Stimulated activated effector memory CD8-positive, alpha-beta T cell treated with anti-CD3 and anti-CD28 coated beads, Interleukin-12 subunit alpha, Interleukin-12 subunit beta, amount 100 ng/mL, for 72 hours (primary cell): Measurements from ENCODE around the gene HOPX.
A peak's percentile ranks its signal among the peaks of the same experiment; 100 is the strongest.
"Not testable (repeated sequence)": the region's sequence is repeated elsewhere in the genome, so short reads cannot be mapped to it uniquely, and the experiment has no call there.

Source experiments
- ATAC-seq: fragments of 150-1000 bp; cut with Tn5 transposase; 2 replicates; pipeline ENCODE4 v1.10.0; 2021
- DNase-seq, 2 donors: peaks; one replicate each; pipeline ENCODE4 v3.0.0; 2021 to 2022; ENCODE audit warnings: low spot score in 2 of 2
- H3K27ac Mint-ChIP-seq: one replicate; pipeline ENCODE4 v1.8.0; 2022; ENCODE audit warnings: mild to moderate bottlenecking, mixed read lengths
- H3K36me3 Mint-ChIP-seq: one replicate; pipeline ENCODE4 v1.8.0; 2022; ENCODE audit warnings: mild to moderate bottlenecking, mixed read lengths
- H3K4me1 Mint-ChIP-seq: one replicate; pipeline ENCODE4 v1.8.0; 2022; ENCODE audit warnings: mixed read lengths
- H3K4me3 Mint-ChIP-seq: one replicate; pipeline ENCODE4 v1.8.0; 2022; ENCODE audit warnings: mild to moderate bottlenecking, mixed read lengths
- H3K9me3 Mint-ChIP-seq: one replicate; pipeline ENCODE4 v1.8.0; 2022; ENCODE audit warnings: mixed read lengths

HOPX gene, protein sequence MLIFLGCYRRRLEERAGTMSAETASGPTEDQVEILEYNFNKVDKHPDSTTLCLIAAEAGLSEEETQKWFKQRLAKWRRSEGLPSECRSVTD

DNA sequence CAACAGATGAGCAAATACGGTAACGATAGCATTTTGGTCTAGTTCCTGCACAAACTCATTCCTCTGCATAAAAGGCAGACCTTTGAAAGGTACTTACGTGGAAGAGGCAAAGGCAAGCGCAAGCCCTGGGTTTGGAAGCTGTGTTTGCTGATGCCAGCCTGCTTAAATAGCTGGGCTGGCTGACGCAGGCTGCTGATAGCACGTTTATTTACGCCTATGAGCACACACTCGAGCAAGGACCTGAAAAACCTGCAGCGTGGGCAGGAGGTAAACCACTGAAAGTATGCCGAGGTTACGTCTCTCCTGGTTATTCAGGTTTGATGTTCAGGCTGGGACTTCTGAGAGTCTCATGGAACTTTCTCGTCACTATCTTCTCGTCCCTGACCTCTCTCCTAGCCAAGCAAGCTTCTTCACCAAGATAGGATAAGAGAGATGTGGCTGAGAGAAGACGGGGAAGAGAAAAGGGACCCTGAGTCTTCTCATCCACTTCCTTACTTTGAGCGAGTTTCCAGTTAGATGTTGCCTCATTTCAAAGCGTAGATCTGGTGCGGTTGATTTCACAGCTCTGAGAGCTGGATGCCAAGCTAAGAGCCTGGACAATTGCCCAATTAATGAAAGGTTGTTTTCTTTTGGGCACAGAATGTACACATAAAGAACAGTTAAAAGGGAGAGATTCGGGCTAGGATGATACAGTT, at the start of gene HOPX:
Gene HOPX, minus strand, starts transcription at position 139 of the 695 bp plus-strand sequence. CDS start 23,480 bp downstream, outside the sequence.
- peak; percentile 29 to 71 for DNase-seq
- H3K27ac Mint-ChIP-seq = no peak within 1 kb of the TSS
- no peaks in the 10 kb centered on the region for H3K36me3 Mint-ChIP-seq
- H3K4me1 Mint-ChIP-seq = peaks cover 20% of the 10 kb centered on the region
- no peaks in the 10 kb centered on the region for H3K9me3 Mint-ChIP-seq
- ATAC-seq = peak; percentile 97
- peak within 1 kb of the TSS; percentile 49 for H3K4me3 Mint-ChIP-seq

DNA sequence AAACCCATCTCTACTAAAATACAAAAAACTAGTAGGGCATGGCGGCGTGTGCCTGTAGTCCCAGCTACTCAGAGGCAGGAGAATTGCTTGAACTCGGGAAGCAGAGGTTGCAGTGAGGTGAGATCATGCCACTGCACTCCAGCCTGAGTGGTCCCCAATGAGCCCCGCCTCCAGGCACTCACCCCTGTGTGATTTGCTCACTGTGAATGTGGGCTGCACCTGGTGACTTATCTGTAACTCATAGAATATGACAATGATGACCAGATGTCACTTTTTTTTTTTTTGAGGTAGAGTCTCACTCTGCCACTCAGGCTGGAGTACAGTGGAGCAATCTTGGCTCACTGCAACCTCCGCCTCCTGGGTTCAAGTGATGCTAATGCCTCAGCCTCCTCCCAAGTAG, 49.0 kb upstream of the HOPX start:
- DNase-seq (no peak), ATAC-seq (peak; percentile 77)
- Mint-ChIP-seq H3K27ac (no peak overlapping the region), H3K4me1 (no peaks in the 10 kb centered on the region), H3K36me3 (no peaks in the 10 kb centered on the region), H3K4me3 (no peak overlapping the region), H3K9me3 (no peaks in the 10 kb centered on the region)

DNA sequence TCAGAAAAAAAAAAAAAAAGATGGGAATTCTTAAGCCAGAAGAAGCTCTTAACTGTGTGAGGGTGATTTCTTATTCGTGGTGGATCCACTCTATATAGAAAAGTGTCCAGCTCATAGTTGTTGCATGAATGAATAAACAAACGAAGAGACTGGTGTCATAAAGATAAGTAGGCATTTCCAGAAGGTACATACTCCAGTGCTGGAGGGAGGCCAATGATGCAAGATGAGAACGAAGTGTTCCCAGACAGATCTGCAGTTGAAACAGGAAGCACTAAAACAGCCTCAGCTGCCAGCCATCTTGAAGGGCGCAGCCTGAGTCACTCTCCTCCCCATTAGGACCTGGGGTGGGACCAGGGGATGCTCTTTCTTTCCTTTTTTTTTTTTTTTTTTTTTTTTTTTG, 47.4 kb upstream of the HOPX start:
- ATAC-seq (no peak), DNase-seq (no peak)
- H3K27ac Mint-ChIP-seq = no peak overlapping the region
- H3K36me3 Mint-ChIP-seq = no peaks in the 10 kb centered on the region
- H3K4me3 Mint-ChIP-seq = no peak overlapping the region
- H3K9me3 Mint-ChIP-seq = no peaks in the 10 kb centered on the region
- H3K4me1 Mint-ChIP-seq = peaks cover 1% of the 10 kb centered on the region

DNA sequence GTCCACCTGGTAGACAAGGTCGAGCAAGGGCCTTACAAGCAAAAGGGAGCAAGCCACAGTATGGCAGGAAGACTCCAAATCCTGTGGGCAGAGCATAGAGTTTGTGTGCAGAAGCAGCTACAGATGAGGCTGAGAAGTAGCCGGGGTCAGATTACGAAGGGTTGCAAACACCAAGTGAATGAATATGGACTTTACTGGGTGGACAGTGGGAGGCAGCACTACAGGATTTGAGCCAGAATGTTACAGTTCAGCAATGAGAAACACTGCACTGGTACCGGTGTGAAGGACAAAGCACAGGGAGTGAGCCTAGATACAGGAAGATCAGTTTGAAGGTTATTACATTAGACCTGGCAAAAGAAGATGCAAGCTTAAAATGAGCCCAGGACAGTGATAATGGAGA, 46.1 kb upstream of the HOPX start:
- H3K9me3 Mint-ChIP-seq = no peaks in the 10 kb centered on the region
- no peak for ATAC-seq
- DNase-seq = no peak
- no peak overlapping the region for H3K27ac Mint-ChIP-seq
- no peaks in the 10 kb centered on the region for H3K36me3 Mint-ChIP-seq
- peaks cover 11% of the 10 kb centered on the region for H3K4me1 Mint-ChIP-seq
- H3K4me3 Mint-ChIP-seq = no peak overlapping the region

DNA sequence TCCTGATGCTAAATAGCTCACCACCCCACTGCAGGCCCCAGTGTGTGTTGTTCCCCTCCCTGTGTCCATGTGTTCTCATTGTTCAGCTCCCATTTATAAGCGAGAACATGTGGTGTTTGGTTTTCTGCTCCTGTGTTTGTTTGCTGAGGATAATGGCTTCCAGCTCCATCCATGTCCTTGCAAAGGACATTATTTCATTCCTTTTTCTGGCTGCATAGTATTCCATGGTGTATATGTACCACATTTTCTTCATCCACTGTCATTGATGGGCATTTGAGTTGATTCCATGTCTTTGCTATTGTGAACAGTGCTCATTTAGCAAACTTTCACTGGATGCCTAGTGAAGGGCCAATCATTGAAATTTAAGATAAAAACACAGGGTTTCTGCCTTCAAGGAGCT, 45.5 kb upstream of the HOPX start:
- H3K36me3 Mint-ChIP-seq, ATAC-seq, H3K27ac Mint-ChIP-seq, H3K9me3 Mint-ChIP-seq, H3K4me3 Mint-ChIP-seq, DNase-seq: not testable (repeated sequence)
- peaks cover 11% of the 10 kb centered on the region for H3K4me1 Mint-ChIP-seq

DNA sequence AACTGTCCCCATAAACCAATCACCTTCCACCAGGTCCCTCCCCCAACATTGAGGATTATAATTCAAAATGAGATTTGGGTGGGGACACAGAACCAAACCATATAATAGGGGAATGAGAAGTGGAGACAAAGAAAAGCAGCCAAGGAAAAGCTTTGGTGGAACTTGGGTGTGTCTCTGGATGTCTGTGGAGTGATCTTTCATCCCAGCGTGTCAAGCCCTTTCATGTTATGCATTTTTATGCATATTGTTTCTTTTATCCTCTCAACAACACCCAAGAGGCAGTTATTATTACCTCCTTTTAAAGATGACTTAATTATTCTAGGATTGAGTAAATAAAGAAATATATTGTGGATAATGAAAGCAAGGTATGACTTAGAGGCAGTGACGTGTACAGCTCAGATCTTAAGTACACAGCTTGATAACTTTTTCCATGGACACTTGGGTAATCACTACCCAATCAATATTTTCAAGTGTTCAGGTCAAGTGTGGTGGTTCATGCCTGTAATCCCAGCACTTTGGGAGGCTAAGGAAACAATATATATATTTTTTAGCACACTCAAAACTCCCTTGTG, 42.6 kb upstream of the HOPX start:
- H3K4me3 Mint-ChIP-seq = peak overlapping the region; percentile 33
- H3K4me1 Mint-ChIP-seq = peaks cover 11% of the 10 kb centered on the region
- no peaks in the 10 kb centered on the region for H3K36me3 Mint-ChIP-seq
- no peaks in the 10 kb centered on the region for H3K9me3 Mint-ChIP-seq
- H3K27ac Mint-ChIP-seq = peak overlapping the region; percentile 81
- peak; percentile 77 for ATAC-seq
- DNase-seq = no peak

DNA sequence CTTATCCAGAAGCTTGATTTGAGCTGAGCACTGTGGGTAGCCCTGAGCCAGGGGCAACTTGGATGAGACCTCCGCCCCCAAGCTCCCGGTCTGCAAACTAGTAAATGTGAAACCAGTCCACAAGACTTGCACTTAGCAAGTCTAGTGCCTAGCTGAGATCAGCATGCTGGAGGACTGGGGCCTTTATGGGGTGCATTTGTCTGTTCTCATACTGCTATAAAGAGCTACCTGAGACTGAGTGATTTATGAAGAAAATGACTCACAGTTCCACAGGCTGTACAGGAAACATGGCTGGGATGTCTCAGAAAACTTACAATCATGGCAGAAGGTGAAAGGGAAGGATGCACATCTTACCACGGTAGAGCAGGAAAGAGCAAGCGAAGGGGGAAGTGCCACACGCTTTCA, 42.1 kb upstream of the HOPX start:
- H3K27ac Mint-ChIP-seq = peak overlapping the region; percentile 81
- H3K9me3 Mint-ChIP-seq = no peaks in the 10 kb centered on the region
- ATAC-seq = peak; percentile 95
- H3K36me3 Mint-ChIP-seq = no peaks in the 10 kb centered on the region
- peak; percentile 6 to 62 for DNase-seq
- peak overlapping the region; percentile 33 for H3K4me3 Mint-ChIP-seq
- H3K4me1 Mint-ChIP-seq = peaks cover 11% of the 10 kb centered on the region

DNA sequence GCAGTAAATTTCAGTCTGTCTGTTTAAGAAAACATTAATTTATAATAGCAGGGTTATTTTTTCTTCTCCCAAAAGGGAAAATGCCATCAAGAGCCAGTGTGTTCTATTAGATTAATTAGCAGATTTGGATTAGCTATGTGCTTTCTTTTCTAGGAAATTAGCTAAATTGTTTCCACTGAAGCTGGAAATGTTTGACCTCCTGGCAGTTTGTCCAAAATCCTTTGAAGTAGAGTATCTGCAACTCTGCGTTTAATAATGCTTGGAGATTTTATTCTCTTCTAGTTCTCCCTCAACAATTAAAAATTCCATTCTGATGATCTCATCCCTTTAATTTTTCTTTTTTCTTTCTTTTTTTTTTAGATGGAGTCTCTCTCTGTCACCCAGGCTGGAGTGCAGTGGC, 27.1 kb upstream of the HOPX start:
- Mint-ChIP-seq H3K36me3 (no peaks in the 10 kb centered on the region), H3K4me3 (no peak overlapping the region)
- ATAC-seq = no peak

DNA sequence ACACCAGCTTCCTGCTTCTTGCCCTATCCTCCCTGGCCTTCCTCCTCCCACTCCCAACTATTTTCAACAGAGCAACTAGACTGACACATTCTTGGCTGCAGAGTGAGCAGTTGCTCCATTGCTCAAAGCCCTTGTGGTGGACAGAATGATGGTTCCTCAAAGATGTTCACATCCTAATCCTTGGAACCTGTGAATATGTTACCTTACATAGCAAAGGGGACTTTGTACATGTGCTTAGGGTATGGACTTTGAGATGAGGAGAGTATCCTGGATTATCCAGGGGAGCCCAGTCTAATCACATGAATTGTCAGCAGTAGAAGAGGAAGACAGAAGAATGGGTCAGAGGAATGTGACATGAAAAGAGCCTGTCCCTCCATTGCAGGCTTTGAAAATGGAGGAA, 24.9 kb upstream of the HOPX start:
- H3K4me1 Mint-ChIP-seq = no peaks in the 10 kb centered on the region
- ATAC-seq = no peak

More for the DNA sequence above, 27.1 kb upstream of the HOPX start:
- H3K9me3 Mint-ChIP-seq = no peaks in the 10 kb centered on the region
- no peaks in the 10 kb centered on the region for H3K4me1 Mint-ChIP-seq
- H3K27ac Mint-ChIP-seq = no peak overlapping the region
- DNase-seq = no peak

DNA sequence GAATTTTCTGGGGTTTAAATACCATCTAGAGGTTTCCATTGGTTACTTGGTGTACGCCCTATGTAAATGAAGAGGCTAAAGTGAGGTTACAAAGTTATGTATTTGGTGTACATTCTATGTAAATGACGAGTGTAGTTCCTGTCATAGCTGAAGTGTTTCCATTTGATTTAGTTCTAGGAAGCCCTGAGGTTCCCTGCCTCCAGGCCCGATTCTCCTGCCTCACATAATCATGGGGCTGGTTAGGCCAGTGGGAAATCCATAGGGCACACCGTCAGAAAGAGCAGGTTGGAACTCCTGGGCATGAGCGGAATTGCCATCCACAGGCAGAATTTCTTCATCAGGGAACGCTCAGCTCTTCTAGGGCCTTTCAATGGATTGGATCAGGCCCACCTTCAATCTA, 24.2 kb upstream of the HOPX start:
- no peaks in the 10 kb centered on the region for H3K36me3 Mint-ChIP-seq
- no peaks in the 10 kb centered on the region for H3K9me3 Mint-ChIP-seq
- no peaks in the 10 kb centered on the region for H3K4me1 Mint-ChIP-seq
- H3K4me3 Mint-ChIP-seq = no peak overlapping the region
- H3K27ac Mint-ChIP-seq = no peak overlapping the region
- DNase-seq (no peak), ATAC-seq (no peak)

More for the DNA sequence above, 24.9 kb upstream of the HOPX start:
- no peak for DNase-seq
- H3K9me3 Mint-ChIP-seq = no peaks in the 10 kb centered on the region
- no peak overlapping the region for H3K27ac Mint-ChIP-seq
- no peaks in the 10 kb centered on the region for H3K36me3 Mint-ChIP-seq
- H3K4me3 Mint-ChIP-seq = no peak overlapping the region

DNA sequence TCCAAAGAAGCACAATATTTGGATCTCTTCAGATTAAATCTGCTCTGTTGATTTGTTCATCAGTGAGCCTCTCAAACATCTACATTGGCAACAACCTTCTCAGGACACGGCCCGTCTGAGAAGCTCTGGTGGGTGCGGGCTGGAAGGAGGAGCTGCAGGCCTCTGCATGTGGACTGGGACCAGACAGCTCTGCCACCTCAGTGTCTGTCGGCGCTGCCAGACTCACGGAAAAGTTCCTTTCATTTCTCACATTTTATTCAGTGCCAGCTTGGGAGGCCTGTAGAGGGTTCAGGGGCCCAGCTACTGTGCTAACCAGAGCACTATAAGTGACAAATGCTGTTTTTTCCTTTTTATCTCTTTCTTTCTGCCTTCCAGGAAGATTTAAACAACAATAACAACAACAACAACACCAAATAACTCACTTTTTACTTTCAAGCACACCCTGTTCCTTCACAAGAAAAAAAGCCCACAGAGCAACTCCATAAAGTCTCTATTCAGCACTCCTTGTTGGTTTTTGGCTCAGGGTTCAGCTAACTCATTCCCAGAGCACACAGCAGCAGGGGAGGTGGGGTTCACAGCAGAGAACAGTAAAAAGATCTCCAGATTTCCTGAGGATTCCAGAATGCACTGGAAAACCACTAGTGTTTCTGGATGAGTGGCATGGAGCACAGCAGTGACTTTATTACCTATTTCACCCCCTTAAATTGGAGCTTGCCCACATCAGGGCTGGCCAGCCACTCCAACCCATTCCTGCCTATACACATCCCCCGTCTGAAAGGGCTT, 23.2 kb upstream of the HOPX start:
- no peaks in the 10 kb centered on the region for H3K36me3 Mint-ChIP-seq
- H3K4me3 Mint-ChIP-seq = no peak overlapping the region
- DNase-seq (no peak), ATAC-seq (no peak)
- no peak overlapping the region for H3K27ac Mint-ChIP-seq
- no peaks in the 10 kb centered on the region for H3K4me1 Mint-ChIP-seq
- H3K9me3 Mint-ChIP-seq = no peaks in the 10 kb centered on the region

DNA sequence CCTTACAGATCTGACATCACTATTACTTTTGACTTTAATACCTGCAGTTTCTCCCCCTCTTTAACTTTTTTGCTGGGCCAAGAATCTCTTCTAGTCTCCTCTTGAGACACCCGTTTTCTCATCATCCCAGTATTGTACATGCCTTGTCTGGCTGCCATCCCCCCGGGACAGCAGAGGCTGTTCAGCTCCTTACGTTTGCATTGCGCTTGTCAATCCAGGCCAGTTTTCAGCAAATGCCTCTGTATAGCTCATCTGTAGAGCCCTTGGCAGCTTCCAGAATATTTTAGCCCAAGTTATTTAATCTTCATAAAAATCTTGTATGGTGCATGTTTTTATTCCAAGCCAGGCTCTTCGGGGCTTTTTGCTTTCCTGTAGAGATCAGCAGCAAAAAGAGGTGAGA, 22.3 kb upstream of the HOPX start:
- no peak overlapping the region for H3K4me3 Mint-ChIP-seq
- H3K9me3 Mint-ChIP-seq = no peaks in the 10 kb centered on the region
- H3K27ac Mint-ChIP-seq = no peak overlapping the region
- ATAC-seq = no peak
- H3K36me3 Mint-ChIP-seq = no peaks in the 10 kb centered on the region
- DNase-seq = no peak
- H3K4me1 Mint-ChIP-seq = no peaks in the 10 kb centered on the region

DNA sequence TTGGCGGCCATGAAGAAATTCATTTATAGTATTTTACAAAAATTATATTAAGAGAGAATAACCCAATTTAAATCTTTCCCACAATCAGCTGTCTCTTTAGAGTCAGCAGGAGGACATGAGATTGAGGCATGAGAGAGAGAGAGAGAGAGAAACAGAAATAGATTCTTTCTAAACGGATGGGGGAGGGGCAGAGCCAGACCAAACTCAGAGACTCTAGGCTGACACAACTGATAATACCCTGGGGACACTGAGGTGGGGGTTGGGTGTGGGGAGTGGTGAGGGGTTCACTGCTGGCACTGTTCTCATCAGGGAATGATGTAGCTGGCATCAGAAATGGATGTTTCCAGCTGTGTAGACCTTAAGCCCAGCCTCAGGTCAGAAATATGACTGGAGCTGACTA, 20.5 kb upstream of the HOPX start:
- H3K36me3 Mint-ChIP-seq = no peaks in the 10 kb centered on the region
- H3K9me3 Mint-ChIP-seq = no peaks in the 10 kb centered on the region
- DNase-seq (no peak), ATAC-seq (no peak)
- no peak overlapping the region for H3K27ac Mint-ChIP-seq
- H3K4me1 Mint-ChIP-seq = no peaks in the 10 kb centered on the region
- no peak overlapping the region for H3K4me3 Mint-ChIP-seq

DNA sequence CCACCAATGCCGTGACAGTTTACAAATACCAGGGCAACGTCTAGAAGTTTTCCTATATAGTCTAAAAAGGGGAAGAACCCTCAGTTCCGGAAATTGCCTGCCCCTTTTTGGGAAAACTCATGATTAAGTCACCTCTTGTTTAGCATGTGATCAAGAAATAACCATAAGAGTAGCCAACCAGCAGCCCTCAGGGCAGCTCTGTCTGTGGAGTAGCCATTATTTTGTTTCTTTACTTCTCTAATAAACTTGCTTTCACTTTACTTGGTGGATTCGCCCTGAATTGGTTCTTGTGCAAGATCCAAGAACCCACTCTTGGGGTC, 20.0 kb upstream of the HOPX start:
- Mint-ChIP-seq H3K4me3 (no peak overlapping the region), H3K9me3 (no peaks in the 10 kb centered on the region), H3K27ac (no peak overlapping the region), H3K36me3 (no peaks in the 10 kb centered on the region), H3K4me1 (no peaks in the 10 kb centered on the region)
- ATAC-seq (no peak), DNase-seq (no peak)

DNA sequence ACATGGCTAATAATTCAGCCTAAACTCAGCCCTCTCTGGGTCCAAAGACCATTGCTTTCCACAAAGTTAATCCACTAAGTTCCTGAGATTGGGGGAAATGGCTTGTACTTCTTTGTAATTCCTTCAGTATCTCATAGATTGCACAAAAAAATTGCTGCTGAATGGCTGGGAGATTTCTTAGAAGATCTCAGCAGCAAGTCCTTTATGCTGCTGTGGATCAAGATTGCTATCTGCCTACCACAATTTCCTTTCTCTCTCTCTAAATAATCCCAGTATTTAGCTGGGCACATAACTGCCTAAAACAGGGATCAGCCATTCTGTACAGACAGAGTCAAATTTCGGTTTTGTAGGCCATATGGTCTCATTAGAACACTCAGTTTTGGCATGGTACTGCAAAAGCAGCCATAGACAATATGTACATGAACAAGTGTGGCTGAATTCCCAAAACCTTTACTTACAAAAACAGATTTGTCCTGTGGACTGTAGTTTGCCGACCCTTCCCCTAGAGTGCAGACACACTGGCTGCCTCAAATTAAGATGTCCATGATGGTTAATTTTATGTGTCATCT, 18.5 kb upstream of the HOPX start:
- DNase-seq (no peak), ATAC-seq (no peak)
- no peaks in the 10 kb centered on the region for H3K4me1 Mint-ChIP-seq
- no peak overlapping the region for H3K4me3 Mint-ChIP-seq
- no peak overlapping the region for H3K27ac Mint-ChIP-seq
- no peaks in the 10 kb centered on the region for H3K36me3 Mint-ChIP-seq
- no peaks in the 10 kb centered on the region for H3K9me3 Mint-ChIP-seq
